Ascending aorta (tissue), 2 donors: ENCODE data around the gene ROPN1B. TPM values are rescaled to one million over a fixed set of nuclear protein-coding genes. Genes with fewer than 3 reads are reported as not detected.

Experiments used
- DNase-seq, 2 donors: peaks; one replicate each; pipeline ENCODE4 v3.0.0-alpha.2; 2019; ENCODE audit warnings: low spot score in 2 of 2
- H3K27ac ChIP-seq, 2 donors: fragments of 200-600 bp; sonication (generic); one replicate each; pipeline ENCODE4 v1.5.1; 2016 to 2017; ENCODE audit warnings: mild to moderate bottlenecking in 1 of 2
- H3K27me3 ChIP-seq: fragments of 200-600 bp; sonication (generic); one replicate; pipeline ENCODE4 v1.5.1; 2017
- H3K36me3 ChIP-seq, 2 donors: fragments of 200-600 bp; sonication (generic); one replicate each; pipeline ENCODE4 v1.5.1; 2016
- H3K4me1 ChIP-seq, 2 donors: fragments of 200-600 bp; sonication (generic); one replicate each; pipeline ENCODE4 v1.5.1; 2016 to 2017; ENCODE audit warnings: mild to moderate bottlenecking in 1 of 2
- H3K4me3 ChIP-seq, 2 donors: fragments of 200-600 bp; sonication (generic); one replicate each; pipeline ENCODE4 v1.5.1; 2016 to 2017; ENCODE audit warnings: mild to moderate bottlenecking in 1 of 2
- H3K9me3 ChIP-seq, 2 donors: fragments of 200-600 bp; sonication (generic); one replicate each; pipeline ENCODE4 v1.5.1; 2016
- CTCF ChIP-seq, 3 experiments: fragments of 200-600 bp in 2 of 3; fragments of 450-650 bp in 1 of 3; sonication (generic) in 2 of 3; IDR thresholded peaks; one replicate each; pipeline ENCODE4 v1.5.1; 2016 to 2019; ENCODE audit warnings: antibody characterized with exemption in 3 of 3, mild to moderate bottlenecking in 1 of 3, moderate library complexity in 1 of 3
- intact Hi-C: fragments of 100-400 bp; cut with DNase I; formaldehyde crosslinking; loops from one replicate; pipeline ENCODE4 v1.15.1; 2023
- total RNA-seq: library from RNA; depleted of rRNA; stranded (reverse); fragments of >200 nt; gene quantifications from one replicate; pipeline ENCODE4 v1.1.0, GENCODE V29; 2016

The ROPN1B gene
- total RNA-seq, 1 donor from 2014 or later: not detected

DNA sequence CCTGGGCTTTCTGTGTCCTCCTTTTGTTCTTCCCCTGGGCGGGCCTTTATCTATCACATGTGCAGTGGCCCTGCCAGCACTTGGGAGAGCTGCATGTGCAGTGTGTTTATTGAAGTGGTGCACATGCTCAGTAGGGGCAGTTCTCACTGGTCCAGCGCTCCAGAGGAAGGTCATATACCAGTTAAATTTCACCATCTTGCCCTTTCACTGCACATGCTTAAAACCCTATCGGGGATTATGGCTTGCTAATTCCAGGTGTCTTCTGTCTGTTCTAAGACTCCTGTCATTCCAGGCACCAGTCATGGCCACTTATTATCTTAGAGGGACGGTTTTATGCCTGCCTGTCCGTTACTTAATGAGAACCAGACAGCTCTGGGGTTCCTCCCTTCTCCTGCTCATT is 52.2 kb downstream of the ROPN1B start:
- no peak for TF ChIP-seq CTCF (IDR thresholded peaks at IDR 0.05)
- H3K36me3 ChIP-seq: peaks cover 24 to 53% of the 10 kb centered on the region in 2 donors
- H3K4me1 ChIP-seq: no peaks in the 10 kb centered on the region
- intact Hi-C loops: no loop called here
- H3K27ac ChIP-seq: no peak overlapping the region
- H3K27me3 ChIP-seq: no peaks in the 10 kb centered on the region
- no peak overlapping the region for H3K4me3 ChIP-seq
- DNase-seq: no peak
- H3K9me3 ChIP-seq: no peaks in the 10 kb centered on the region

- H3K4me3 ChIP-seq: no peak overlapping the region
- H3K27ac ChIP-seq: no peak overlapping the region
- DNase-seq: no peak
- peaks cover 24 to 50% of the 10 kb centered on the region in 2 donors for H3K36me3 ChIP-seq
- no peaks in the 10 kb centered on the region for H3K4me1 ChIP-seq
- no peak for TF ChIP-seq CTCF (IDR thresholded peaks at IDR 0.05)
- H3K9me3 ChIP-seq: no peaks in the 10 kb centered on the region
- no peaks in the 10 kb centered on the region for H3K27me3 ChIP-seq
- intact Hi-C loops: no loop called here
Observed at GRCh38 chr3:126021702-126022101, 52.7 kb downstream of the ROPN1B start.

DNA sequence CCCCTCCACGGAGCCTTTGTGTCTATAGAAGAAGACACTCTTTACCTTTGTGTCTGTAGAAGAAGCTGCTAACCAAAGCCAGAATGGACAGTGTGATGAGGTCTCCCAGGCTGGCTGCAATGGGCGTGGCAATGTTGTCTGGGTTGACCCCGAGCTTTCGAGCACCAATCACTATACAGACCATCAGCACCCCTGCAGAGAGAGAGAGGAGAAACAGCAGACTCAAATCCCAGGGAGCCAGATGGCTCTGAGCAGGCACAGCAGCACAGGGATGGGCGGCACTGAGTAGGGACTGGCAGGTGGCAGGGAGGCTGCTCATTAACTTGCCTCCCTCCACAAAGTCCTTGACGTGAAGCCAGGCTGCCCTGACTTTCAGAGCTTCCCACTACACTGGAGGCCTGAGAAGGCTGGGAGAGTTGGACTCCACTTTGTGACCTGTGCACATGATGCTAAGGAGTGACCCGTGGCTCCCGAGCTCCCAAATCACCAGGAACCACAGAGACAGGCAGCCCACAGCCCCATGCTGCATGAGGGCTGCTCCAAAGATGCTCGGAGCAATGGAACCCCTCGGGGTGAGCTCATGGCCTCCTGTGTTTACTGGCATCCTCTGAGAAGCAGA is 53.9 kb downstream of the ROPN1B start:
- DNase-seq: no peak
- Histone ChIP-seq H3K27me3 (no peaks in the 10 kb centered on the region), H3K9me3 (no peaks in the 10 kb centered on the region), H3K4me1 (no peaks in the 10 kb centered on the region), H3K27ac (no peak overlapping the region), H3K4me3 (no peak overlapping the region), H3K36me3 (peaks cover 24 to 54% of the 10 kb centered on the region in 2 donors)
- intact Hi-C loops: no loop called here
- TF ChIP-seq CTCF (IDR thresholded peaks at IDR 0.05): no peak

DNA sequence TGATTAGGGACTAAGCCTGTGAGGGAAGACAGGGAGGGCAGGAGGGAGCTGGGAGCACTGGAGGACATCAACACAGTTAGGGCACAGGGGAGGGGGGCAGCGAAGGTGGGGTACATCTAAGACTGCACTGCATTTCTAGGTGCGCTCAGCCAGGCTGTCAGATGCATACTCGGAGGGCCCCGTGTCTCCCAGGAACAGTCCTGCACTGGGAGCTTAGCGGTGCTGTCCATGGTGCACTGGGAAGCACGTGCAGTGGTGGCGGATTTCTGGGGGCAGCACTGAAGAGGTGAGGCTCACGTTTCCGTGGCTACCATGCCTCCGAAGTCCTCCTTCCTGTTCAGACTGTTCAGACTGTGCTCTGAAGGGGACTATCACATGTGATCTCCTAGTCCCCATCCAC is 54.4 kb downstream of the ROPN1B start:
- TF ChIP-seq CTCF (IDR thresholded peaks at IDR 0.05): no peak
- Histone ChIP-seq H3K36me3 (peaks cover 28 to 58% of the 10 kb centered on the region in 2 donors), H3K27me3 (no peaks in the 10 kb centered on the region), H3K9me3 (peaks cover 0 to 4% of the 10 kb centered on the region in 2 donors), H3K4me3 (no peak overlapping the region), H3K27ac (no peak overlapping the region), H3K4me1 (no peaks in the 10 kb centered on the region)
- no peak for DNase-seq
- intact Hi-C loops: no loop called here

DNA sequence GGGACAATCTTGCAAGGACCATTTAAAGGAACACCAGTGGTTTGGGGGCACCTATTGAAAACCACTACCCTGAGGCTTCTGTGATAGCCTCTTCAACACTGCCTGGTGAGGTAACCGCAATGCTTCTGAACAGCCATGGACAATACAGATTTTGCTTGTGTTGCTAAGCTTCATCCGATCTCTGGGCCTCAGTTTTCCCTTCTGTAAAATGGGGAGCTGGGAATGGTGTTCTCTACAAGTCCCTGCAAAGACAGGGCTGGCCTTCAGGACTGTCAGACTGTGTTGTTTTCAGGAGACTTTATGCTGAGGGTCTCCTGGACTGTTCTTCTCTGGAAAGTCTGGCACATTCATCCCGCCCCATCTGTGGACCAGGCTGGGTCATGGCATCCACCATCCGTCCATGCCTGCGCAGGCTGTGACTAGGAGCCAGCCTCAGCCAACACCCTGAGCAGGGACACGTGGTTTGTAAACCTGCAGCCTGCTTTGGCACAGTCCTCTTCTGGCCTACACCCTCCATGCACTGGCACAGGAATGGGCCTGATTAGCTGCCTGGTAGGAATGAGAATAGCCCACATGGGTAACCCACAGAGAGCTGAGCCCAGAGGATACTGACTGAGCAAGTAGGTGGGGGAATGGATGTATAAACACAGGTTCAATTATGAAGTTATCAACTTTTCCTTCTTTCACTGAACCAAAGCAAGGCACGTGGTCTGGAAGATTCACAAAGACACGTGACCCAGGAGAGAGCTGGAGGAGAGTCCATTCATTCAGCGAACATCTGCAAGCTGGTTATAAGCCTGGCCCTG is 55.3 kb downstream of the ROPN1B start:
- Histone ChIP-seq H3K36me3 (peaks cover 28 to 67% of the 10 kb centered on the region in 2 donors), H3K27ac (no peak overlapping the region), H3K9me3 (peaks cover 0 to 9% of the 10 kb centered on the region in 2 donors), H3K4me3 (no peak overlapping the region), H3K4me1 (no peaks in the 10 kb centered on the region), H3K27me3 (no peaks in the 10 kb centered on the region)
- intact Hi-C loops: no loop called here
- DNase-seq: no peak
- TF ChIP-seq CTCF (IDR thresholded peaks at IDR 0.05): no peak
